Rectal smooth muscle tissue (tissue), 1 donor: ENCODE results near the gene OR11H12.
"Not testable (repeated sequence)": the region's sequence is repeated elsewhere in the genome, so short reads cannot be mapped to it uniquely, and the experiment has no call there.

ENCODE experiments used
- H3K27ac ChIP-seq: one replicate; pipeline ENCODE4 v1.7.0; 2013; ENCODE audit warnings: low read depth, low read length, inconsistent platforms
- H3K27me3 ChIP-seq: one replicate; pipeline ENCODE4 v1.7.0; 2013; ENCODE audit warnings: low read length; ENCODE audit not compliant: control insufficient read depth, insufficient read depth
- H3K36me3 ChIP-seq: one replicate; pipeline ENCODE4 v1.7.0; 2013; ENCODE audit warnings: low read length; ENCODE audit not compliant: control insufficient read depth, insufficient read depth
- H3K4me1 ChIP-seq: one replicate; pipeline ENCODE4 v1.7.0; 2013; ENCODE audit warnings: low read length; ENCODE audit not compliant: control insufficient read depth, insufficient read depth
- H3K4me3 ChIP-seq: one replicate; pipeline ENCODE4 v1.7.0; 2013; ENCODE audit warnings: low read length
- H3K9ac ChIP-seq: one replicate; pipeline ENCODE4 v1.7.0; 2013; ENCODE audit warnings: low read length

The OR11H12 gene

GRCh38 chr14:18600817-18601216 lies at the start of gene OR11H12:
Gene OR11H12, plus strand, starts transcription at chr14:18601117. Its CDS starts 0 bp downstream, at chr14:18601117.
- H3K27ac ChIP-seq, H3K9ac ChIP-seq, H3K27me3 ChIP-seq, H3K4me3 ChIP-seq, H3K4me1 ChIP-seq, H3K36me3 ChIP-seq: not testable (repeated sequence)

- H3K9ac ChIP-seq, H3K36me3 ChIP-seq, H3K4me3 ChIP-seq, H3K27me3 ChIP-seq, H3K4me1 ChIP-seq, H3K27ac ChIP-seq: not testable (repeated sequence)
Measured at GRCh38 chr14:18582908-18583307, 18.0 kb upstream of the OR11H12 start.

- not testable (repeated sequence) for H3K27ac ChIP-seq, H3K27me3 ChIP-seq, H3K4me1 ChIP-seq, H3K36me3 ChIP-seq, H3K9ac ChIP-seq, H3K4me3 ChIP-seq
Measured at GRCh38 chr14:18626610-18627213, 25.8 kb downstream of the OR11H12 start.

- not testable (repeated sequence) for H3K4me3 ChIP-seq, H3K36me3 ChIP-seq, H3K27ac ChIP-seq, H3K9ac ChIP-seq, H3K4me1 ChIP-seq, H3K27me3 ChIP-seq
Measured at GRCh38 chr14:18636066-18636465, 35.1 kb downstream of the OR11H12 start.

GRCh38 chr14:18638032-18638431 lies 37.1 kb downstream of the OR11H12 start:
- H3K36me3 ChIP-seq, H3K27ac ChIP-seq, H3K9ac ChIP-seq, H3K27me3 ChIP-seq, H3K4me1 ChIP-seq, H3K4me3 ChIP-seq: not testable (repeated sequence)

- not testable (repeated sequence) for H3K4me3 ChIP-seq, H3K27me3 ChIP-seq, H3K27ac ChIP-seq, H3K36me3 ChIP-seq, H3K4me1 ChIP-seq, H3K9ac ChIP-seq
Measured at GRCh38 chr14:18638785-18639184, 37.9 kb downstream of the OR11H12 start.

GRCh38 chr14:18646075-18646730 lies 45.3 kb downstream of the OR11H12 start:
- not testable (repeated sequence) for H3K36me3 ChIP-seq, H3K27me3 ChIP-seq, H3K4me3 ChIP-seq, H3K9ac ChIP-seq, H3K27ac ChIP-seq, H3K4me1 ChIP-seq
